HepG2 (cell line): ENCODE results near the gene KCND2. TPM values are rescaled to one million over a fixed set of nuclear protein-coding genes. Genes with fewer than 3 reads are reported as not detected.

Experiments
- ATAC-seq: fragments of 200-7000 bp; cut with Tn5 transposase; 3 replicates; pipeline ENCODE4 v1.9.1; 2020; ENCODE audit warnings: mild to moderate bottlenecking, moderate library complexity
- BruUV-seq: library from RNA; stranded (reverse); fragments of 400-500 nt; replicated peaks from 2 replicates; lab custom pipeline; 2021; lab: Mats Ljungman, UMichigan
- CTCF ChIA-PET: fragments of 300-600 bp; formaldehyde crosslinking; extraction: SDS; loops from one replicate; lab custom pipeline; 2021; ENCODE audit warnings: low total read pairs, inconsistent platforms, low intra/inter-chr PET ratio; lab: Yijun Ruan, JAX
- POLR2A ChIA-PET: fragments of 350-600 bp; sonication (Branson Sonifier 250); formaldehyde crosslinking; loops from one replicate; lab custom pipeline; 2020; ENCODE audit warnings: antibody characterized with exemption, inconsistent platforms; lab: Yijun Ruan, JAX
- DNase-seq: peaks from one replicate; pipeline ENCODE4 v3.0.0-alpha.2; 2015; ENCODE audit warnings: low spot score
- FAIRE-seq: peaks from 3 replicates; lab custom pipeline; 2011; peaks lifted over from hg19 to GRCh38; lab: Jason Lieb, UNC
- H2AFZ ChIP-seq: one replicate; pipeline ENCODE4 v1.6.1; 2011; ENCODE audit warnings: low read length, inconsistent platforms
- H3K27ac ChIP-seq: fragments of 300-600 bp; 3 replicates; pipeline ENCODE4 v1.8.0; 2011; ENCODE audit warnings: mixed run types, mild to moderate bottlenecking, mixed read lengths, low read length, inconsistent platforms; ENCODE audit not compliant: insufficient read depth; ENCODE audit errors: extremely low read length
- H3K27me3 ChIP-seq, 2 experiments: fragments of 200-600 bp in 1 of 2; 2 replicates in 1 of 2; 3 replicates in 1 of 2; pipeline versions ENCODE4 v1.6.0 to v1.8.0; 2011; ENCODE audit warnings: low read length in 2 of 2, mild to moderate bottlenecking in 2 of 2, moderate library complexity in 2 of 2, inconsistent platforms in 1 of 2; ENCODE audit not compliant: insufficient read depth in 2 of 2, control insufficient read depth in 1 of 2
- H3K36me3 ChIP-seq, 2 experiments: fragments of 200-600 bp in 1 of 2; replicated peaks in 1 of 2; 2 replicates in 1 of 2; 3 replicates in 1 of 2; pipeline versions ENCODE4 v1.5.1 to v1.8.0; 2011; ENCODE audit warnings: low read length in 2 of 2, inconsistent platforms in 1 of 2; ENCODE audit not compliant: insufficient read depth in 2 of 2, control insufficient read depth in 1 of 2
- H3K4me1 ChIP-seq: 2 replicates; pipeline ENCODE4 v1.5.1; 2012; ENCODE audit warnings: low read length, inconsistent platforms; ENCODE audit not compliant: insufficient read depth
- H3K4me2 ChIP-seq: 2 replicates; pipeline ENCODE4 v1.6.0; 2011; ENCODE audit warnings: low read depth, low read length, inconsistent platforms
- H3K4me3 ChIP-seq, 3 experiments: fragments of 200-600 bp in 1 of 3; sonication (generic), shearing (Covaris generic) in 1 of 3; replicated peaks in 1 of 3; 2 replicates each; pipeline ENCODE4 v1.5.1; 2011 to 2016; ENCODE audit warnings: low read length in 3 of 3, inconsistent platforms in 2 of 3, low read depth in 2 of 3, mild to moderate bottlenecking in 2 of 3, control low read depth in 1 of 3, mixed read lengths in 1 of 3; ENCODE audit not compliant: insufficient read depth in 1 of 3
- H3K79me2 ChIP-seq: one replicate; pipeline ENCODE4 v1.6.1; 2011; ENCODE audit warnings: low read length, inconsistent platforms; ENCODE audit not compliant: insufficient read depth
- H3K9ac ChIP-seq: 2 replicates; pipeline ENCODE4 v1.6.0; 2011; ENCODE audit warnings: mild to moderate bottlenecking, low read depth, low read length, inconsistent platforms; ENCODE audit not compliant: insufficient read depth
- H3K9me3 ChIP-seq: 2 replicates; pipeline ENCODE4 v1.5.1; 2012; ENCODE audit warnings: mild to moderate bottlenecking, low read length
- H4K20me1 ChIP-seq: 2 replicates; pipeline ENCODE4 v1.6.0; 2011; ENCODE audit warnings: inconsistent platforms, mild to moderate bottlenecking, low read length, moderate library complexity; ENCODE audit not compliant: insufficient read depth
- BRCA1 ChIP-seq: sonication (generic); formaldehyde crosslinking; IDR thresholded peaks from 2 replicates; pipeline ENCODE4 v1.4.0; 2020; ENCODE audit warnings: missing genetic modification reagents
- GZF1 ChIP-seq: sonication (generic); formaldehyde crosslinking; IDR thresholded peaks from 2 replicates; pipeline ENCODE4 v1.5.1; 2020; ENCODE audit warnings: mild to moderate bottlenecking, missing genetic modification reagents
- KDM5B ChIP-seq: sonication (generic); formaldehyde crosslinking; IDR thresholded peaks from 2 replicates; pipeline ENCODE4 v1.4.0; 2020; ENCODE audit warnings: missing genetic modification reagents, mild to moderate bottlenecking, borderline replicate concordance
- MTF2 ChIP-seq: sonication (generic); formaldehyde crosslinking; IDR thresholded peaks from 2 replicates; pipeline ENCODE4 v1.5.0; 2020; ENCODE audit warnings: missing genetic modification reagents, borderline replicate concordance
- MYC ChIP-seq: sonication (generic); formaldehyde crosslinking; IDR thresholded peaks from 2 replicates; pipeline ENCODE4 v1.9.0; 2021; ENCODE audit warnings: missing genetic modification reagents, borderline replicate concordance
- NCOA2 ChIP-seq: sonication (generic); formaldehyde crosslinking; IDR thresholded peaks from 2 replicates; pipeline ENCODE4 v1.8.0; 2022; ENCODE audit warnings: inconsistent platforms
- NFATC3 ChIP-seq: sonication (generic); formaldehyde crosslinking; IDR thresholded peaks from 2 replicates; pipeline ENCODE4 v1.5.1; 2020; ENCODE audit warnings: mild to moderate bottlenecking, missing genetic modification reagents
- NFYB ChIP-seq: sonication (generic); formaldehyde crosslinking; IDR thresholded peaks from 2 replicates; pipeline ENCODE4 v1.4.0; 2020; ENCODE audit warnings: missing genetic modification reagents
- SATB2 ChIP-seq: sonication (generic); formaldehyde crosslinking; IDR thresholded peaks from 2 replicates; pipeline ENCODE4 v1.5.0; 2020; ENCODE audit warnings: missing genetic modification reagents
- TEAD3 ChIP-seq: optimal IDR thresholded peaks from 2 replicates; pipeline ENCODE3; 2016; ENCODE audit warnings: borderline replicate concordance
- TSC22D2 ChIP-seq: sonication (generic); formaldehyde crosslinking; IDR thresholded peaks from 2 replicates; pipeline ENCODE4 v1.5.1; 2020; ENCODE audit warnings: missing genetic modification reagents, mild to moderate bottlenecking, borderline replicate concordance
- ZKSCAN8 ChIP-seq: IDR thresholded peaks from 2 replicates; pipeline ENCODE4 v1.6.1; 2016; ENCODE audit warnings: borderline replicate concordance, missing genetic modification reagents, missing compliant biosample characterization
- ZNF180 ChIP-seq: sonication (generic); formaldehyde crosslinking; IDR thresholded peaks from 2 replicates; pipeline ENCODE4 v1.4.0; 2020; ENCODE audit warnings: low read depth, missing genetic modification reagents, borderline replicate concordance
- ZNF674 ChIP-seq: sonication (generic); formaldehyde crosslinking; IDR thresholded peaks from 2 replicates; pipeline ENCODE4 v1.5.0; 2020; ENCODE audit warnings: low read depth, mild to moderate bottlenecking, missing genetic modification reagents
- ZNF720 ChIP-seq: sonication (generic); formaldehyde crosslinking; IDR thresholded peaks from 2 replicates; pipeline ENCODE4 v1.4.0; 2020; ENCODE audit warnings: missing genetic modification reagents
- WGBS: methylation state at CpG from one replicate; pipeline ENCODE4 v1.1.6; 2017; ENCODE audit warnings: low lambda C conversion rate; 5-methylcytosine and 5-hydroxymethylcytosine counted together
- in situ Hi-C: cut with HindIII; loops from 2 replicates; pipeline ENCODE4 v1.10.0; 2017; ENCODE audit warnings: low pct_unique_long_range_greater_than_20kb; ENCODE audit not compliant: extremely low pct_ligation_motif_present
- intact Hi-C: fragments of 100-400 bp; cut with micrococcal nuclease; formaldehyde crosslinking; loops from one replicate; pipeline ENCODE4 v1.10.0; 2022; ENCODE audit not compliant: unreplicated experiment
- polyA plus RNA-seq, 8 experiments: library from polyadenylated mRNA; depleted of rRNA in 3 of 8; stranded (reverse) in 7 of 8; unstranded in 1 of 8; fragments of >200 nt; fragmentation: Illumina TruSeq in 4 of 8; extraction: Trizol in 4 of 8; gene quantifications; 2 replicates each; pipeline versions ENCODE4 v1.2.1 to v1.2.3, GENCODE V29; 2011 to 2016; ENCODE audit warnings: low read depth in 4 of 8, missing spikeins in 1 of 8, mixed read lengths in 1 of 8; ENCODE audit not compliant: insufficient read depth in 1 of 8
- total RNA-seq, 5 experiments: library from RNA; depleted of rRNA; stranded (reverse); fragments of >200 nt; fragmentation: Illumina TruSeq; extraction: Trizol; gene quantifications; 2 replicates each; pipeline ENCODE4 v1.2.3, GENCODE V29; 2016; ENCODE audit warnings: low read depth in 1 of 5

Gene KCND2
- total and polyA plus RNA-seq, 2 of the 13 experiments (the other 11 are each of a cell fraction or from before 2014, with no cell fraction given) = not detected

DNA sequence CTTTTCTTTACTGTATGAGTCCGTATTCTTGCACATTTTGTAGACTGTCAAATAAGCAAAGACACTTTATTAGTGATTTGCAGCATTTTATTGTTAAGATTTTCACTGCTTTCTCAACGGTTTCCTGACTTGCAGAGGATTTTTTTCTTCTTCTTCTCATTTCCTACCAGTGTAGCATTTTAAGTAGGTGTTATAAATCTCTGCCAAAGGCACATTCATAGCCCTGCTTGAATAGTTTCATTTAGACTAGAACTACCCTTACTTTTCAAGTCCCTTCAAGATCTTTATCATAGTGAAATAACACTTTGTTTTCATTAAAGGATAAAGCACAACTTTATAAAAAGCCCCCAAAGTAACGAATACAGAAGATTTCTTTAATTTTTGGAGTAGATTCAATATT, 313.6 kb downstream of the KCND2 start:
- WGBS = under 1% methylated on average over 3 of the region's 3 CpGs
- BruUV-seq = no TSS peak
- Histone ChIP-seq H3K27me3 (no peaks in the 10 kb centered on the region), H3K4me1 (no peaks in the 10 kb centered on the region), H3K36me3 (no peaks in the 10 kb centered on the region), H3K9ac (no peak overlapping the region), H3K4me3 (no peak overlapping the region), H3K4me2 (no peak overlapping the region), H2AFZ (no peak overlapping the region), H4K20me1 (no peaks in the 10 kb centered on the region), H3K27ac (no peak overlapping the region), H3K79me2 (no peaks in the 10 kb centered on the region), H3K9me3 (no peaks in the 10 kb centered on the region)
- no peak for ATAC-seq
- FAIRE-seq = no peak
- DNase-seq = no peak
- intact Hi-C loops = loop anchor here (5.0 kb wide), 1 partner anchor 91 kb away; no protein-coding TSS in a partner anchor
- ChIA-PET CTCF (no interaction called here), POLR2A (no interaction called here)
- no peak for TF ChIP-seq TEAD3 (CRISPR knock-in tag)
- no peak for TF ChIP-seq MYC
- TF ChIP-seq KDM5B = no peak
- TF ChIP-seq TSC22D2 (CRISPR knock-in tag) = no peak
- no peak for TF ChIP-seq GZF1
- no peak for TF ChIP-seq MTF2
- no peak for TF ChIP-seq ZKSCAN8 (CRISPR knock-in tag)
- no peak for TF ChIP-seq NFATC3
- no peak for TF ChIP-seq ZNF674 (CRISPR knock-in tag)
- TF ChIP-seq NFYB (CRISPR knock-in tag) = no peak
- TF ChIP-seq SATB2 = no peak
- no peak for TF ChIP-seq NCOA2 (CRISPR knock-in tag)
- no peak for TF ChIP-seq BRCA1 (CRISPR knock-in tag)
- TF ChIP-seq ZNF720 = no peak
- no peak for TF ChIP-seq ZNF180 (CRISPR knock-in tag)
- in situ Hi-C loops = no loop called here
